Fibroblast of lung (primary cell): ENCODE data around the gene LMF2.

Experiments
- CTCF ChIP-seq, 2 donors: IDR thresholded peaks in 1 of 2; conservative IDR thresholded peaks in 1 of 2; 1 replicate in 1 of 2; 2 replicates in 1 of 2; pipeline ENCODE4 v1.5.1; 2011 to 2012; ENCODE audit warnings: low read length in 2 of 2, control low read depth in 1 of 2, inconsistent platforms in 1 of 2, low read depth in 1 of 2, mild to moderate bottlenecking in 1 of 2
- EZH2 ChIP-seq: IDR thresholded peaks from 2 replicates; pipeline ENCODE4 v1.5.1; 2012; ENCODE audit warnings: low read length, control low read depth, mild to moderate bottlenecking; ENCODE audit errors: missing control alignments

- TF ChIP-seq CTCF (conservative IDR thresholded peaks at IDR 0.05 in 1 of 2, IDR thresholded peaks at IDR 0.05 in 1 of 2; ENCODE audit: low read depth in 1 of 2, low read length in 2 of 2) (peak; percentile 54 to 80), EZH2 (no peak)
Observed at GRCh38 chr22:50498322-50498890, 9.1 kb downstream of the LMF2 start.
